Memory B cell (primary cell): ENCODE results near the gene GOLGA2.

Experiments
- ATAC-seq: fragments of 150-1000 bp; cut with Tn5 transposase; 2 replicates; pipeline ENCODE4 v1.10.0; 2021; ENCODE audit warnings: low read depth, mild to moderate bottlenecking, moderate library complexity
- DNase-seq, 2 donors: peaks; one replicate each; pipeline ENCODE4 v3.0.0; 2022; ENCODE audit warnings: low spot score in 2 of 2
- H3K27ac Mint-ChIP-seq: one replicate; pipeline ENCODE4 v1.8.0; 2022; ENCODE audit warnings: mild to moderate bottlenecking, moderate library complexity, mixed read lengths
- H3K27me3 Mint-ChIP-seq: one replicate; pipeline ENCODE4 v1.8.0; 2022; ENCODE audit warnings: mixed read lengths
- H3K36me3 Mint-ChIP-seq: one replicate; pipeline ENCODE4 v1.8.0; 2022; ENCODE audit warnings: mild to moderate bottlenecking, mixed read lengths
- H3K4me1 Mint-ChIP-seq: one replicate; pipeline ENCODE4 v1.8.0; 2022; ENCODE audit warnings: mixed read lengths
- H3K4me3 Mint-ChIP-seq: one replicate; pipeline ENCODE4 v1.8.0; 2022; ENCODE audit warnings: mild to moderate bottlenecking, moderate library complexity, mixed read lengths
- H3K9me3 Mint-ChIP-seq: one replicate; pipeline ENCODE4 v1.8.0; 2022; ENCODE audit warnings: mixed read lengths

GOLGA2 gene, protein sequence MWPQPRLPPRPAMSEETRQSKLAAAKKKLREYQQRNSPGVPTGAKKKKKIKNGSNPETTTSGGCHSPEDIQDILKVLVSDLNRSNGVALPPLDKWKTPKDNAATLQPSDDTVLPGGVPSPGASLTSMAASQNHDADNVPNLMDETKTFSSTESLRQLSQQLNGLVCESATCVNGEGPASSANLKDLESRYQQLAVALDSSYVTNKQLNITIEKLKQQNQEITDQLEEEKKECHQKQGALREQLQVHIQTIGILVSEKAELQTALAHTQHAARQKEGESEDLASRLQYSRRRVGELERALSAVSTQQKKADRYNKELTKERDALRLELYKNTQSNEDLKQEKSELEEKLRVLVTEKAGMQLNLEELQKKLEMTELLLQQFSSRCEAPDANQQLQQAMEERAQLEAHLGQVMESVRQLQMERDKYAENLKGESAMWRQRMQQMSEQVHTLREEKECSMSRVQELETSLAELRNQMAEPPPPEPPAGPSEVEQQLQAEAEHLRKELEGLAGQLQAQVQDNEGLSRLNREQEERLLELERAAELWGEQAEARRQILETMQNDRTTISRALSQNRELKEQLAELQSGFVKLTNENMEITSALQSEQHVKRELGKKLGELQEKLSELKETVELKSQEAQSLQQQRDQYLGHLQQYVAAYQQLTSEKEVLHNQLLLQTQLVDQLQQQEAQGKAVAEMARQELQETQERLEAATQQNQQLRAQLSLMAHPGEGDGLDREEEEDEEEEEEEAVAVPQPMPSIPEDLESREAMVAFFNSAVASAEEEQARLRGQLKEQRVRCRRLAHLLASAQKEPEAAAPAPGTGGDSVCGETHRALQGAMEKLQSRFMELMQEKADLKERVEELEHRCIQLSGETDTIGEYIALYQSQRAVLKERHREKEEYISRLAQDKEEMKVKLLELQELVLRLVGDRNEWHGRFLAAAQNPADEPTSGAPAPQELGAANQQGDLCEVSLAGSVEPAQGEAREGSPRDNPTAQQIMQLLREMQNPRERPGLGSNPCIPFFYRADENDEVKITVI

DNA sequence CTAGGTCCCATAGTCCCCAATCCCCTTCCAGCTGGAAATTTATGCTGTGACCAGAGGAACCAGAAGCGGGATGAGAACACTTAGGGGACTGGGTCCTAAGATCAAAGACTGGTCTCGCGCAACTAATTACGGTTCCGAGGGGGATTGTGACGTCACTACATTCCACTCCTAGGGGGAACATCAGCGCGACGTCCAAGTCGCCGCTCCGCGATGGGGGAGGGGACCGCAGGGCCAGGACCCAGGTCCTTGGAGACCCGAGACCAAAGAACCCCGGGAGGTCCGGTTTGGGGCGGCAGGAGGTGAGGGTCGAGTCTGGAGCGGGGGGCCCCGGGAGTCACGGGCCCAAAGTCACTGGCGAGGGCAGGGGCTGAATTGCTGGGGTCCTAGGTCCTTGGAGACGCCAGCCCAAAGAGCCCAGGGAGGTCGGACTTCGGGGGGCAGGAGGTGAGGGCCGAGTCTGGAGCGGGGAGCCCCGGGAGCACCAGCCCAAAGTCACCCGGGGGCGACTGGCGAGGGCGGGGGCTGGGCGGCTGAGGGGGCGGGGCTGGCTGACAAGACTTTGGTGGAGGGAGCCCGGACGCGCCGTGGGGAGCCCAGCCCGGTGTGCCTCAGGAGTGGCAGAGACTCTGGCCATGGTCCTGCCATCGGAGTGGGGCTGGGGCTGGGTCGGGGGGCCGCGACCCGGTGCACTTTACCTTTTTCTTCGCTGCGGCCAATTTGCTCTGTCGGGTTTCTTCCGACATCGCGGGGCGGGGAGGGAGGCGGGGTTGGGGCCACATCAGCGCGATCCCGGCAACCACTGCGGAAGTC, at the start of gene GOLGA2:
Gene GOLGA2 (minus strand): TSS at position 810 of the 810 bp plus-strand sequence. CDS start 31 bp downstream, at position 779.
- H3K36me3 Mint-ChIP-seq: peaks cover 14% of the 10 kb centered on the region
- ATAC-seq (peak; percentile 59), DNase-seq (no peak)
- H3K27me3 Mint-ChIP-seq: no peaks in the 10 kb centered on the region
- no peaks in the 10 kb centered on the region for H3K9me3 Mint-ChIP-seq
- peak within 1 kb of the TSS; percentile 97 for H3K27ac Mint-ChIP-seq
- H3K4me1 Mint-ChIP-seq: peaks cover 17% of the 10 kb centered on the region
- peak within 1 kb of the TSS; percentile 85 for H3K4me3 Mint-ChIP-seq

DNA sequence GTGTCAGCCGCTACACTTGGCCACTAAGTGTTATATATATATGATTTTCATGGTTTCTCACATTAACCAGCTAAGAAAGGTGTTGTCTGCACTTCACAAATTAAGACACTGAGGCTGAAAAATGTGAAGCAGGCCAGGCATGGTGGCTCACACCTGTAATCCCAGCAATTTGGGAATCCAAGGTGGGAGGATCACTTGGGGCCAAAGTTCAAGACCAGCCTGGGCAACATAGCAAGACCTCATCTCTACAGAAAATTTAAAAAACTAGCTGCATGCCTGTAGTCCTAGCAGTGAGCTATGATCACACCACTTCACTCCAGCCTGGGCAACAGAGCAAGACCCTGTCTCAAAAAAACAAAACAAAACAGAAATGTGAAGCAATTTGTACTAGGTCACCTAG, 48.6 kb upstream of the GOLGA2 start:
- Mint-ChIP-seq H3K4me3 (peak overlapping the region; percentile 21), H3K4me1 (peaks cover 11% of the 10 kb centered on the region), H3K9me3 (no peaks in the 10 kb centered on the region), H3K27ac (no peak overlapping the region), H3K36me3 (peaks cover 3% of the 10 kb centered on the region), H3K27me3 (no peaks in the 10 kb centered on the region)
- DNase-seq (no peak), ATAC-seq (no peak)

DNA sequence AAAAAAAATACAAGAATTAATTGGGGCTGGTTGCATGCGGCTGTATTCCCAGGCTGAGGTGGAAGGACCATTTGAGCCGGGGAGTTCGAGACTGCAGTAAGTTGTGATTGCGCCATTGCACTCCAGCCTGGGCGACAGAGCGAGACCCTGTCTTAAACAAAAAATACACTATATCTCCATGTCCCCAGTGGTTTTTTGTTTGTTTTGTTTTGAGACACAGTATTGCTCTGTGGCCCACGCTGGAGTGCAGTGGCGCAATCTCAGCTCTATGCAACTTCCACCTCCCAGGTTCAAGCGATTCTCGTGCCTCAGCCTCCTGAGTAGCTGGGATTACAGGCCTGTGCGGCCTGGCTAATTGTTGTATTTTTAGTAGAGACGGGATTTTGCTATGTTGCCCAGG, 48.0 kb upstream of the GOLGA2 start:
- H3K9me3 Mint-ChIP-seq: no peaks in the 10 kb centered on the region
- no peaks in the 10 kb centered on the region for H3K27me3 Mint-ChIP-seq
- peaks cover 11% of the 10 kb centered on the region for H3K4me1 Mint-ChIP-seq
- H3K36me3 Mint-ChIP-seq: peaks cover 3% of the 10 kb centered on the region
- ATAC-seq: no peak
- no peak overlapping the region for H3K27ac Mint-ChIP-seq
- no peak for DNase-seq
- H3K4me3 Mint-ChIP-seq: peak overlapping the region; percentile 95

DNA sequence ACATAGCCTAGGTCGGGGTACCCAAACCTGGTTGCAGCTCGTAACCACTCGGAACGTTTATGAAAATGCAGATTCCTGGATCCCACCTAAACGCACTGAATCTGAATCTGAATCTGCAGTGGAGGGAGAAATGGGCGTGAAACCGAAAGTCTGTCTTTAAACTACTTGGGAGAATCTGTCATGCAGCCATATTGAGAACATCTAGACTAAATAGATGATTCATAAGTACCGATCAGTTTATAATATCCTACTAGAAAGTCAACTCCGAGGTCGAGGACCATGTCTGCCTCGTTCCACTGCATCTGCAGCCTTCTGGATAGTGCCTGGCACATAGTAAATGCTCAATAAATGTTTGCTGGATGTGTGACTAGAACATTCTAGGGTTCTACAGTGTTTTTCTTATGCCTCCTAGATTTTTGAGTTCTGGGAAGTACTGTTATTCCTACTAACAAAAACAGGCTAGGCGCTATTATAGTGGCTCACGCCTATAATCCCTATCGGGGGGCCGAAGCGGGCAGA, 47.5 kb upstream of the GOLGA2 start:
- Mint-ChIP-seq H3K4me3 (peak overlapping the region; percentile 95), H3K27me3 (no peaks in the 10 kb centered on the region), H3K27ac (peak overlapping the region; percentile 94), H3K36me3 (peaks cover 3% of the 10 kb centered on the region), H3K4me1 (peaks cover 11% of the 10 kb centered on the region), H3K9me3 (no peaks in the 10 kb centered on the region)
- ATAC-seq (no peak), DNase-seq (no peak)

DNA sequence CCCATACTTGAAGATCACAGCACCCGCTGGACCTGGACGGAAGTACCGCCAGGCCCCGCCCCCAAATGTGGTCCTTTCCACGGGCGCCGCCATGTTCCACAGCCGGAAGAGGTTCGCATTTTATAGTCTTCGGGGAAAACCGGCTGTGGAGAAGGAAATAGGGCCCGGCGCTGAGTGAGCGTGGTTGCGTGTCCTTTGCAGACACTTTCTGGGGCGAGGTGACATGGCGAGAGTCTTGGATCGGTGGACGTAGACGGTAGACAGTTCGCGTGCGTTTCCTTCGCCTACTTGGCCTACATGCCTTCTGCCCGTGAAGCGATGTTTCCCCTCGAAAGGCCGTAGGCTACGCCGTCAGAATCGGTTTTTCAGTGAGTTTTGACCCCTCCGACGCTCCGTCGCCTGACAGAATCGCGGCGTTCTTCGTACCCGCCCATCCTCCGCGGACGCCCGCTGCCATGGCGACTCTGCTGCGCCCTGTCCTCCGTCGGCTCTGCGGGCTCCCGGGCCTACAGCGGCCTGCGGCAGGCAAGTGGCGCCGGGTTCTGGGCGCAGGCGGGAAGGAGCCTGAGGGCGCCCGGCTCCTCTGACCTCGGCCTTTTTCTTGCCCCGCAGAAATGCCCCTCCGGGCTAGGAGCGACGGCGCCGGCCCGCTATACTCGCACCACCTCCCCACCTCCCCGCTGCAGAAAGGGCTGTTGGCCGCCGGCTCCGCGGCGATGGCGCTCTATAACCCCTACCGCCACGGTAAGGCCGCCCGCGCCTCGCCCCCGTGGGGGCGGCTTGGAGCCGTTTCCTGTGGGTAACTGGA, 46.8 kb upstream of the GOLGA2 start, which contains the start of the genes COQ4 and TRUB2:
Gene COQ4 (plus strand): TSS at position 436 of the 808 bp plus-strand sequence. CDS start 20 bp downstream, at position 456.
Gene TRUB2 (minus strand): TSS at position 44 of the 808 bp plus-strand sequence. CDS start 39 bp downstream, at position 5.
- Mint-ChIP-seq H3K27me3 (no peaks in the 10 kb centered on the region), H3K4me3 (peak within 1 kb of the TSS; percentile 95)
- peak; percentile 87 for ATAC-seq

DNA sequence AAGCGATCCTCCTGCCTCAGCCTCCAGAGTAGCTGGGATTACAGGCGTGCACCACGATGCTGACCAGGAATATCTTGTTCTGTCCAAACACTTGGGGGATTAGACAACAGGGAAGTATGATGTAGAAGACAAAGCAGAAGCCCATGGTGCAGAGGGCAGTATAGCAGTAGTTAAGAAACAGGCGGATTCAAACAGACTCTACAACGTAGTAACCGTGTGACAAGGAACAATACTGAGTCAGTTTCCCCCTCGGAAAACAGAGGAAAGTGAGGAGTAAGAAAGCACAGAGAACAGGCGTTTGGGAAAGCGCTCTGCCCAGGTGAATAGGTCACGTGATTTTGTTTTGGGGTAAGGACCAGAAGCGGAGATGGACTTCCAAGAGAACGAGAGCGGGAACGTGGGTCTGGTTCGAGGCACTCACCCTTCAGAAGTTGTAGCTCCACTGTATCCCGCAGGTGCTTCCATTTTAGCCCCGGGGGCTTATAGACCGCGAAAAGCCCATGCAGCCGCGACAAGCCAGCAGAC, 46.1 kb upstream of the GOLGA2 start:
- H3K4me1 Mint-ChIP-seq: peaks cover 11% of the 10 kb centered on the region
- H3K27me3 Mint-ChIP-seq: no peaks in the 10 kb centered on the region
- no peak for DNase-seq
- peak overlapping the region; percentile 94 for H3K27ac Mint-ChIP-seq
- no peak for ATAC-seq
- peak overlapping the region; percentile 95 for H3K4me3 Mint-ChIP-seq
- peaks cover 2% of the 10 kb centered on the region for H3K36me3 Mint-ChIP-seq
- H3K9me3 Mint-ChIP-seq: no peaks in the 10 kb centered on the region

More for the DNA sequence above, 46.8 kb upstream of the GOLGA2 start, which contains the start of the genes COQ4 and TRUB2:
- peaks cover 11% of the 10 kb centered on the region for H3K4me1 Mint-ChIP-seq
- no peaks in the 10 kb centered on the region for H3K9me3 Mint-ChIP-seq
- peak within 1 kb of the TSS; percentile 94 for H3K27ac Mint-ChIP-seq
- H3K36me3 Mint-ChIP-seq: no peaks in the 10 kb centered on the region
- DNase-seq: peak; percentile 88 to 91

DNA sequence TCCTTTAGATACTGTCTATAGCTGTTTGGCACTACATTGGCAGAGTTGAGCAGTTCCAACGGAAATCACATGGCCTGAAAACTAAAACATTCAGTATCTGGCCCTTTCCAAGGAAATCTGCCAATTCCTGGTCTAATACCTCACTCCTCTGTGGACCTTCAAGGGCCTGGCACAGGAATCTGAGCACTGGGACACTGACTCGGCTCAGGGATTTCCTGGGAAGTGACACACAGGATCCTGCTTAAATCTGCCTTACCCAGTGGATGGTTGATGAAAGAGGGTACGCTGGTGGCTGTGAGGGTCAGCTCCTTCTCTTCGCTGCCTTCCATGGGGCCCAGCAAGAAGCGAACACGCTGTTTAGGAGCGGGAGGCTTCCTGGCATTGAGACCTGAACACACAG, 45.5 kb upstream of the GOLGA2 start:
- H3K27ac Mint-ChIP-seq: peak overlapping the region; percentile 94
- H3K36me3 Mint-ChIP-seq: peaks cover 2% of the 10 kb centered on the region
- peaks cover 11% of the 10 kb centered on the region for H3K4me1 Mint-ChIP-seq
- no peaks in the 10 kb centered on the region for H3K27me3 Mint-ChIP-seq
- DNase-seq (no peak), ATAC-seq (no peak)
- peak overlapping the region; percentile 95 for H3K4me3 Mint-ChIP-seq
- H3K9me3 Mint-ChIP-seq: no peaks in the 10 kb centered on the region

DNA sequence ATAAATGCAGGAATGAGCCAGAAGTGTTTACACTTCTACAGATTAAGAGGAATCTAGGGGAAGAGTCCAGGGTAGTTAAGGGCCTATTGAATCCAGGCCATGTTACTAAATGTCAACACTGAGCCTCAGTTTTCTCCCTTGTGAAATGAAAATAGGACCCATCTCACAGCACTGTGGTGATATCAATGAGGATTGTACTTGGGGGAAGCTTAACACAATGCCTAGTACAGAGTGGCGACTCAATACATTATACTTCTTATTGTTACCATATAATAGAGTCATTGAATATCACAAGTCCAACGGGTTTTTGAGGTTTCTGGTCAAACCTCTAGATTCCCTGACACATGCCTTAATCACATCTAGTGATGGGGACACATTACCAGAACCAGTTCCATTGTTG, 41.8 kb upstream of the GOLGA2 start:
- peaks cover 5% of the 10 kb centered on the region for H3K36me3 Mint-ChIP-seq
- DNase-seq (no peak), ATAC-seq (no peak)
- H3K4me1 Mint-ChIP-seq: peaks cover 4% of the 10 kb centered on the region
- H3K27ac Mint-ChIP-seq: no peak overlapping the region
- H3K9me3 Mint-ChIP-seq: no peaks in the 10 kb centered on the region
- no peak overlapping the region for H3K4me3 Mint-ChIP-seq
- no peaks in the 10 kb centered on the region for H3K27me3 Mint-ChIP-seq

DNA sequence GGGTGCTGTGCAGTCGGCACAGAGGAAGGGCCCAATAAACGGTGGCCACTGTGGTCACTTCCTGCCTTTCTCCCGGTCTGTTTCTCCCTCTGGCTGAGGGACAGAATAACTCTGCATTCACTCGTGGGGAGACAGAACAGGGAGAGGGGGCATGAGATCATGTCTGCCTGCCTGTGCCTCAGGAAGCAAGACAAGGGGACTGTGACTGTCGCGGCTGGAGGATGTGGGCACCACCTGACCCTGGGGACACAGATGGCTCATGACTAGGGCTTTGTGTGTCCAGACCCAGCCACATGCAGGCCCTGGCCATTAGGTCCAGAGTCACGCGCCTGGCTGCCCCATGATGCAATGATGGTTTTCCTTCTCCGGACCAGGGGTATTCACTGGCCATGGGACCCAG, 40.6 kb upstream of the GOLGA2 start:
- ATAC-seq (no peak), DNase-seq (no peak)
- Mint-ChIP-seq H3K9me3 (no peaks in the 10 kb centered on the region), H3K36me3 (peaks cover 7% of the 10 kb centered on the region), H3K4me1 (no peaks in the 10 kb centered on the region), H3K27me3 (no peaks in the 10 kb centered on the region), H3K4me3 (no peak overlapping the region), H3K27ac (no peak overlapping the region)

DNA sequence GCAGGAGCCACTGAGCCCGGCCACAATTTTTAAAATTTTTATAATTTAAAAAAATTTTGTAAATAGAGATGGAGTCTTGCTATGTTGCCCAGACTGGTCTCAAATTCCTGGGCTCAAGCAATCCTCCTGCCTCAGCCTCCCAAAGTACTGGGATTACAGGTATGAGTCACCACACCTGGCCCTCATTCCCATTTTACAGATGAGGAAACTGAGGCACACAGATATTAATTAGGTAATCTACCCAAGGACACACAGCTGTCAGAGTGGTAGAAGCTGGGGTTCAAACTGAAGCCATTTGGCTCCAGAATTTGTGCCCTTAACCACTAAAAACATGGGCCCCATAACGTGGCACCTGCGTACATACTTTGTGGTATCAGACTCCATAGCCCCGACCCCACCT, 38.9 kb upstream of the GOLGA2 start:
- H3K4me3 Mint-ChIP-seq: no peak overlapping the region
- DNase-seq (no peak), ATAC-seq (no peak)
- H3K27me3 Mint-ChIP-seq: no peaks in the 10 kb centered on the region
- no peaks in the 10 kb centered on the region for H3K9me3 Mint-ChIP-seq
- no peaks in the 10 kb centered on the region for H3K4me1 Mint-ChIP-seq
- no peak overlapping the region for H3K27ac Mint-ChIP-seq
- H3K36me3 Mint-ChIP-seq: peaks cover 12% of the 10 kb centered on the region

DNA sequence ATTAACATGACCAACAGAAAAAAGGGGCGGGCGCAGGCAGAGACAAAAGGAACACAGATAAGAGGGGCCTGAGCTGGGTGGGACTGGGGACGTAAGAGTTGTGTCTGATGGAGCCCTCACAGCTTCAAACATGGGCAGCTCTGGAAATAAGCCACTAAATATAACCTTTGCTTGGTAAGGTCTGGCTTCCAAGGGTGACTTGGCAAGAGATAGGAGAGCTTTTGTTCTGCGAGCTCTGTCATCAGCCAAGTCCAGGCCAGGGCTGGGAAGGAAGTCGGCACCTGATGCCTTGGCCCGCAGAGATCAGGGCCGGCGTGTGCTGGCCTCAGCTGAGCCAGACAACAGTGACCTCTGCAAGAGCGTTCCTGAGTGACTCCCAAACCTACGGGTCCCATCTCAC, 34.7 kb upstream of the GOLGA2 start:
- ATAC-seq (no peak), DNase-seq (no peak)
- H3K27me3 Mint-ChIP-seq: no peaks in the 10 kb centered on the region
- no peaks in the 10 kb centered on the region for H3K9me3 Mint-ChIP-seq
- H3K4me1 Mint-ChIP-seq: no peaks in the 10 kb centered on the region
- H3K27ac Mint-ChIP-seq: no peak overlapping the region
- peaks cover 15% of the 10 kb centered on the region for H3K36me3 Mint-ChIP-seq
- no peak overlapping the region for H3K4me3 Mint-ChIP-seq

DNA sequence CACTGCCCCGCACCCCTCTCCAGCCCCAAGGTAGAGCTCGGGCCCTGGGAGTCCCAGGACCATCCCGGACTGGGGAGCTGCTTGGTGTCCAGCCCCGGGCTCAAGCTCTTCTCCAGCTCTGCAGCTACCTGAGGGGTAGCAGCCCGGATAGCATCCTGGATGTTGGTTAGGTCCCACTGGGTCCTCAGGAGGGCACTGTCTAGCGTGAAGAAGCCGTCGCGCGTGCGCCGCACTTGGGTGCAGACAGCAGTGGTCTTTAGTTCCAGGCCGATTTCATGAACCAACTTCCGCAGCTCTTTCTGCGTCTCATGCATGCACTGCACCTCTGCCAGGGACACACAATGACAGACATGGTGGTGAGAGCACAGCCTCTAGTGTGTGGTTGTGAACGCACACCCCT, 33.7 kb upstream of the GOLGA2 start:
- no peak for DNase-seq

More for the DNA sequence above, 33.7 kb upstream of the GOLGA2 start:
- Mint-ChIP-seq H3K36me3 (peaks cover 15% of the 10 kb centered on the region), H3K4me3 (no peak overlapping the region), H3K4me1 (no peaks in the 10 kb centered on the region), H3K27me3 (no peaks in the 10 kb centered on the region), H3K9me3 (no peaks in the 10 kb centered on the region), H3K27ac (no peak overlapping the region)
- no peak for ATAC-seq
